ENCODE measurements around the gene SORCS2.

GRCh38 chr4:7418131-7418943 lies 226.0 kb downstream of the SORCS2 start:
- TF ChIP-seq CTCF (IDR thresholded peaks at IDR 0.05) (no peak), POLR2AphosphoS5 (IDR thresholded peaks at IDR 0.05) (no peak), EP300 (IDR thresholded peaks at IDR 0.05) (no peak), POLR2A (IDR thresholded peaks at IDR 0.05) (no peak)
